ENCODE results near the gene BANF1. TPM values are rescaled to one million over a fixed set of nuclear protein-coding genes. Genes with fewer than 3 reads are reported as not detected.

BANF1 gene
- total RNA-seq, 1 donor from 2014 or later = 163 TPM

DNA sequence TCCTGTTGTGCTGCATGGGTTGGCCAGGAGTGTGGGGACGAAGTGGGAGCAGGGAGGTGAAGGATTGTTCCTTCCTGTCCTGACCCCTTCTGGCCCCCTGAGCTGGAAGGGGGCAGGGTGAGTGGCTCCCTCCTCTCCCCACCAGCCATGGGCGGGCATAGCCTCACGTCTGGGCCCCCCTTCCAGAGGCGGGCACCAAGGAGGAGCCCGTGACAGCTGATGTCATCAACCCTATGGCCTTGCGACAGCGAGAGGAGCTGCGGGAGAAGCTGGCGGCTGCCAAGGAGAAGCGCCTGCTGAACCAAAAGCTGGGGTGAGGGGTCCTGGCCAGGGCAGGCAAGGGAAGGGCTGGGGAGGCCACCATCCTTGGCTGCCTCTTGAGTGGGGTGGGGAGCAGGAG, 37.4 kb upstream of the BANF1 start:
- Mint-ChIP-seq H3K4me3 (ENCODE audit: unreplicated experiment) (peak overlapping the region; percentile 76), H3K27ac (ENCODE audit: unreplicated experiment) (peak overlapping the region; percentile 85), H3K9me3 (ENCODE audit: unreplicated experiment) (no peaks in the 10 kb centered on the region), H3K4me1 (ENCODE audit: unreplicated experiment) (peaks cover 23% of the 10 kb centered on the region), H3K27me3 (ENCODE audit: unreplicated experiment) (peaks cover 22% of the 10 kb centered on the region), H3K36me3 (ENCODE audit: low read depth, unreplicated experiment) (peaks cover 39% of the 10 kb centered on the region)
- TF ChIP-seq, protein P1, sequence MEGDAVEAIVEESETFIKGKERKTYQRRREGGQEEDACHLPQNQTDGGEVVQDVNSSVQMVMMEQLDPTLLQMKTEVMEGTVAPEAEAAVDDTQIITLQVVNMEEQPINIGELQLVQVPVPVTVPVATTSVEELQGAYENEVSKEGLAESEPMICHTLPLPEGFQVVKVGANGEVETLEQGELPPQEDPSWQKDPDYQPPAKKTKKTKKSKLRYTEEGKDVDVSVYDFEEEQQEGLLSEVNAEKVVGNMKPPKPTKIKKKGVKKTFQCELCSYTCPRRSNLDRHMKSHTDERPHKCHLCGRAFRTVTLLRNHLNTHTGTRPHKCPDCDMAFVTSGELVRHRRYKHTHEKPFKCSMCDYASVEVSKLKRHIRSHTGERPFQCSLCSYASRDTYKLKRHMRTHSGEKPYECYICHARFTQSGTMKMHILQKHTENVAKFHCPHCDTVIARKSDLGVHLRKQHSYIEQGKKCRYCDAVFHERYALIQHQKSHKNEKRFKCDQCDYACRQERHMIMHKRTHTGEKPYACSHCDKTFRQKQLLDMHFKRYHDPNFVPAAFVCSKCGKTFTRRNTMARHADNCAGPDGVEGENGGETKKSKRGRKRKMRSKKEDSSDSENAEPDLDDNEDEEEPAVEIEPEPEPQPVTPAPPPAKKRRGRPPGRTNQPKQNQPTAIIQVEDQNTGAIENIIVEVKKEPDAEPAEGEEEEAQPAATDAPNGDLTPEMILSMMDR (IDR thresholded peaks at IDR 0.05; ENCODE audit: unreplicated experiment) = no peak
- DNase-seq (ENCODE audit: low spot score) = no peak

DNA sequence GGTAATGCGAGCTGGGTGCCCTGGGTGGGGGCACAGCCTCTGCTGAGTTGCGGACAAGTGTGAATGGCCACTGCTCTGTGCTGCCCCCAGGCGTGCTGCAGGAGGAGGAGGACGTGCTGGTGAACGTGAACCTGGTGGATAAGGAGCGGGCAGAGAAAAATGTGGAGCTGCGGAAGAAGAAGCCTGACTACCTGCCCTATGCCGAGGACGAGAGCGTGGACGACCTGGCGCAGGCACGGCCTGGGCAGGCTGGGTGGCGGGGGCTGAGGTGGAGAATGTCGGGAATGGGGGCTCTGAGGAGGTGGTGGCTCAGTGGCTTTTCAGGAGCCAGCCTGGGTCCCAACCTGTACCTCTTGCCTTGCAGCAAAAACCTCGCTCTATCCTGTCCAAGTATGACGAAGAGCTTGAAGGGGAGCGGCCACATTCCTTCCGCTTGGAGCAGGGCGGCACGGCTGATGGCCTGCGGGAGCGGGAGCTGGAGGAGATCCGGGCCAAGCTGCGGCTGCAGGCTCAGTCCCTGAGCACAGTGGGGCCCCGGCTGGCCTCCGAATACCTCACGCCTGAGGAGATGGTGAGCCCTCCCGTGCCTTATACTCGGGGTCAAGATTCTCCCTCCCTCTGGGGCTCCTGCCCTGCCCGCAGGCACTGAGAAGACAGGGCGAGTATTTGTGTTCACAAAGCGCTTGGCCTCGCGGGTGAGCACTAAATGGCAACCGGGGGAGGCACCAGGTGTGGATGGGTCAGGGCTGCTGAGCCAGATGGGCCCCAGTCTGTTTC, 36.1 kb upstream of the BANF1 start:
- TF ChIP-seq, protein P1 (IDR thresholded peaks at IDR 0.05; ENCODE audit: unreplicated experiment) = no peak
- Mint-ChIP-seq H3K4me3 (ENCODE audit: unreplicated experiment) (peak overlapping the region; percentile 22), H3K4me1 (ENCODE audit: unreplicated experiment) (peaks cover 20% of the 10 kb centered on the region), H3K36me3 (ENCODE audit: low read depth, unreplicated experiment) (peaks cover 46% of the 10 kb centered on the region), H3K27ac (ENCODE audit: unreplicated experiment) (no peak overlapping the region), H3K9me3 (ENCODE audit: unreplicated experiment) (no peaks in the 10 kb centered on the region), H3K27me3 (ENCODE audit: unreplicated experiment) (peaks cover 22% of the 10 kb centered on the region)
- DNase-seq (ENCODE audit: low spot score) = no peak

DNA sequence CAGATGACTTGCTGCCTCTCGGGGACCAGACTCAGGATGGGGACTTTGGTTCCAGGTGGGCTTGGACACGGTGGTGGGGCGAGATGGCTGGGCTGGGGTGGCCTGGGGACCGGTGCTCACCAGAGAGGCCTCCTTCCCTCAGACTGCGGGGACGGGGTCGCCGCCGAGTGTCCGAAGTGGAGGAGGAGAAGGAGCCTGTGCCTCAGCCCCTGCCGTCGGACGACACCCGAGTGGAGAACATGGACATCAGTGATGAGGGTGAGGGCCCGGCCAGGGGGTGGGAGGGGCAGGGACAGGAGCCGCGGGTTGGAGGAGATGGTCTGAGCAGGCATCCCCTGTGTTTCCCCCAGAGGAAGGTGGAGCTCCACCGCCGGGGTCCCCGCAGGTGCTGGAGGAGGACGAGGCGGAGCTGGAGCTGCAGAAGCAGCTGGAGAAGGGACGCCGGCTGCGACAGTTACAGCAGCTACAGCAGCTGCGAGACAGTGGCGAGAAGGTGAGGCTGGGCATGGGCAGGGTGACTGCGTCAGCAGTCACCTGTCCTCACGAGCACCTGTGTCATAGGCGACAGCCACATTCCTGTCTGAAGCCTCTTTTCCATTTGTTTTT, 34.9 kb upstream of the BANF1 start:
- H3K36me3 Mint-ChIP-seq (ENCODE audit: low read depth, unreplicated experiment) = peaks cover 51% of the 10 kb centered on the region
- no peak overlapping the region for H3K4me3 Mint-ChIP-seq (ENCODE audit: unreplicated experiment)
- no peak for DNase-seq (ENCODE audit: low spot score)
- no peaks in the 10 kb centered on the region for H3K9me3 Mint-ChIP-seq (ENCODE audit: unreplicated experiment)
- TF ChIP-seq, protein P1 (IDR thresholded peaks at IDR 0.05; ENCODE audit: unreplicated experiment) = no peak
- H3K27me3 Mint-ChIP-seq (ENCODE audit: unreplicated experiment) = peaks cover 17% of the 10 kb centered on the region
- H3K4me1 Mint-ChIP-seq (ENCODE audit: unreplicated experiment) = peaks cover 13% of the 10 kb centered on the region
- no peak overlapping the region for H3K27ac Mint-ChIP-seq (ENCODE audit: unreplicated experiment)

DNA sequence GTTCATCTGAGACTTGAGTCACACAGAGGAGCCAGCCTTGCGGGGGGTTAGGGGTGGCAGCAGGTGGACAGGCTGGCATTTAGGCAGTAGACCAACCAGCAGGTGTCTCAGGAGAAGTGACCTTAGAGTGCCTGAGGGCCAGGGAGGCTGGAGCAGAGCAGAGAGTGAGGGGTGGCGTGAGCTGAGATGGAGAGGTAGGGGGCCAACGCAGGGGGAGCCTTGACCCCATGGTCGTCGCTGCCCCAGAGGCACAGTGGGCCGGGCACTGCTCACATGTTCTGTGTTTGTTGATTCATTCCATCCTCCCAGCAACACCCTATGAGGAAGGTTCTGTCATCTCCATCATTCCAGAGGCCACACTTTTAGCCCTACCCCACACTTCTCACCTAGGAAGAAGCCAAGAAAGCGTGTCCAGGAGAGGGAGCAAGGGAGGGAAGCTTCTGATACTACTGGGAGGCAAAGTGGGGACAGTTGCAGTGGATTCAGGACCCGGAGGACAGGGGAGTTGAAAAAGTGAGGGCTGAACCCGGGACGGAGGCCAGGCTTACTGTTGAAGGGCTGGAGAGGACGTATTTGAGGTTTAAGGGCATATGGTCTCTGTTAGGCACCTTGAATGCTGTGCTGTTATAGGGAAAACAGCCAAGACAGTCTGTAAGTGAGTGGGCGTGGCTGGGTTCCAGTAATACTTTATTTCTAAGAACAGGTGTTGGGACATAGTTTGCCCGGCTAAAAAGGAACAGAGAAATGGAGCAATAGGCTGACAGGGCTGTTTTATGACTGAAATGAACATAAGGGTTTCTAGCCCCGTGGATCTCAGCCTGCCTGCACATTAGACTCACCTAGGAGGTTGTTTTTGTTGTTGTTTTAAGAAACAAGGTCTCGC, 33.5 kb upstream of the BANF1 start:
- H3K27ac Mint-ChIP-seq (ENCODE audit: unreplicated experiment) = no peak overlapping the region
- H3K9me3 Mint-ChIP-seq (ENCODE audit: unreplicated experiment) = no peaks in the 10 kb centered on the region
- H3K36me3 Mint-ChIP-seq (ENCODE audit: low read depth, unreplicated experiment) = peaks cover 54% of the 10 kb centered on the region
- DNase-seq (ENCODE audit: low spot score) = no peak
- peaks cover 11% of the 10 kb centered on the region for H3K27me3 Mint-ChIP-seq (ENCODE audit: unreplicated experiment)
- H3K4me3 Mint-ChIP-seq (ENCODE audit: unreplicated experiment) = peak overlapping the region; percentile 33
- TF ChIP-seq, protein P1 (IDR thresholded peaks at IDR 0.05; ENCODE audit: unreplicated experiment) = no peak
- H3K4me1 Mint-ChIP-seq (ENCODE audit: unreplicated experiment) = peaks cover under 1% of the 10 kb centered on the region
